Bronchial epithelial cell (primary cell): ENCODE data around the gene SPOCK2. TPM values are rescaled to one million over a fixed set of nuclear protein-coding genes. Genes with fewer than 3 reads are reported as not detected.
A peak's percentile ranks its signal among the peaks of the same experiment; 100 is the strongest.

Source experiments
- DNase-seq: peaks from one replicate; pipeline ENCODE4 v3.0.0-alpha.2; 2010; ENCODE audit warnings: low read depth
- FAIRE-seq: peaks from 2 replicates; lab custom pipeline; 2011; peaks lifted over from hg19 to GRCh38; lab: Jason Lieb, UNC
- H3K27me3 ChIP-seq: 2 replicates; pipeline ENCODE4 v1.5.1; 2011; ENCODE audit warnings: low read length; ENCODE audit not compliant: control insufficient read depth, insufficient read depth
- H3K36me3 ChIP-seq: 2 replicates; pipeline ENCODE4 v1.5.1; 2011; ENCODE audit warnings: low read length; ENCODE audit not compliant: control insufficient read depth, insufficient read depth
- H3K4me3 ChIP-seq: 2 replicates; pipeline ENCODE4 v1.5.1; 2011; ENCODE audit warnings: mild to moderate bottlenecking, low read depth, low read length, control low read depth
- CTCF ChIP-seq: IDR thresholded peaks from 2 replicates; pipeline ENCODE4 v1.5.1; 2011; ENCODE audit warnings: mild to moderate bottlenecking, moderate library complexity, low read length, control low read depth, inconsistent platforms; ENCODE audit not compliant: insufficient read depth, severe bottlenecking
- total RNA-seq: library from RNA; depleted of rRNA; stranded (reverse); fragments of >200 nt; gene quantifications from 2 replicates; pipeline ENCODE4 v1.2.1, GENCODE V29; 2014

The SPOCK2 gene
- total RNA-seq, 1 donor from 2014 or later: 0.26 TPM

GRCh38 chr10:72098836-72099599, 10.7 kb upstream of the SPOCK2 start:
- peaks cover 2% of the 10 kb centered on the region for H3K27me3 ChIP-seq
- FAIRE-seq (no peak), DNase-seq (peak; percentile 62)
- no peak for TF ChIP-seq CTCF
- peaks cover 4% of the 10 kb centered on the region for H3K36me3 ChIP-seq
- no peak overlapping the region for H3K4me3 ChIP-seq

GRCh38 chr10:72098301-72098835, 10.0 kb upstream of the SPOCK2 start:
- Histone ChIP-seq H3K27me3 (peaks cover 2% of the 10 kb centered on the region), H3K36me3 (peaks cover 4% of the 10 kb centered on the region), H3K4me3 (no peak overlapping the region)
- no peak for TF ChIP-seq CTCF
- DNase-seq (no peak), FAIRE-seq (no peak)

GRCh38 chr10:72097448-72098300, 9.3 kb upstream of the SPOCK2 start:
- FAIRE-seq (no peak), DNase-seq (peak; percentile 91)
- TF ChIP-seq CTCF: no peak
- Histone ChIP-seq H3K36me3 (peaks cover 4% of the 10 kb centered on the region), H3K4me3 (no peak overlapping the region), H3K27me3 (peaks cover 2% of the 10 kb centered on the region)

GRCh38 chr10:72096115-72097000, 8.0 kb upstream of the SPOCK2 start:
- DNase-seq (no peak), FAIRE-seq (no peak)
- H3K4me3 ChIP-seq: no peak overlapping the region
- no peak for TF ChIP-seq CTCF
- H3K36me3 ChIP-seq: peaks cover 4% of the 10 kb centered on the region
- no peaks in the 10 kb centered on the region for H3K27me3 ChIP-seq

- H3K4me3 ChIP-seq: no peak overlapping the region
- peaks cover 4% of the 10 kb centered on the region for H3K36me3 ChIP-seq
- no peaks in the 10 kb centered on the region for H3K27me3 ChIP-seq
- no peak for TF ChIP-seq CTCF
- FAIRE-seq (no peak), DNase-seq (no peak)
Measured at GRCh38 chr10:72095195-72095594, 6.8 kb upstream of the SPOCK2 start.
